GM18505 (cell line): ENCODE measurements around the gene TRUB2.

Source experiments
- ATAC-seq: cut with Tn5 transposase; IDR thresholded peaks from one replicate; pipeline ENCODE4 v1.9.1; 2021; ENCODE audit not compliant: unreplicated experiment
- POLR2A ChIP-seq: IDR thresholded peaks from 4 replicates; pipeline ENCODE4 v1.6.1; 2011; ENCODE audit warnings: borderline replicate concordance; ENCODE audit not compliant: insufficient read depth, insufficient read length; ENCODE audit errors: extremely low read depth

Gene TRUB2

DNA sequence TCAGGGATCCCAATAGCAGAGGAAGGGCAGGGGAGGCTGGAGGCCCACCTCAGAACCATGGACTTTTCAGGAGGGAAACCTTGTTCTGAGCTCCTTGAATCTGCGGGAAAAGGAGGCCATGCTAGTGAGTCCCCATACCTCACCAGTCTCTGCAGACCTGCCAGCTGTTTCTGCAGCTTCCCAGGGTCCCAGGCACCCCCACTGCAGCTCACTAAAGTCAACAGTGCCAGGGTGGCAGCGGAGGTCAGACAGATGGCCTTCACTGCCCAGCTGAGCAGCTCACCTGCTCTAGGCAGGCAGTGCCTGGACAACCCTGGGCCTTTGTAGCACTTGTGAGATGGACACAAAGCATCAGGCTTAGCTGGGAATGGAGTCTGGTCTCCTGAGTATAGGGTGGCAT, 13.7 kb upstream of the TRUB2 start:
- TF ChIP-seq POLR2A = no peak

DNA sequence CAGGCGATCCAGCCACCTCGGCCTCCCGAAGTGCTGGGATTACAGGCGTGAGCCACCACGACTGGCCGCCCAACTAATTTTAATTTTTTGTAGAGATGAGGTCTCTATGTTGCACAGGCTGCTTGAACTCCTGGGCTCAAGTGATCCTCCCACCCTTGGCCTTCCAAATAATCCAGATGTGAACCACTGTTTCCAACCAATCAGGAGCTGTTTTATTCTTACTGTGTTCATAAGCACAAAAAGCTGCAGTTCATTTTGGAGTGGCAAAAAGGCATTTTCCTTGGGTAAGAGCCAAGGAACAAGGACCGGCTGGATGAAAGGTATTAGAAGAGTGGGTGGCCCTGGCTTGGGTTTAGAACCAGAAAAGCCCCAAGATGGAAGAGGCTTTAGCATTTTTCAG, 12.9 kb upstream of the TRUB2 start:
- ATAC-seq = no peak

More for the DNA sequence above, 13.7 kb upstream of the TRUB2 start:
- no peak for ATAC-seq

DNA sequence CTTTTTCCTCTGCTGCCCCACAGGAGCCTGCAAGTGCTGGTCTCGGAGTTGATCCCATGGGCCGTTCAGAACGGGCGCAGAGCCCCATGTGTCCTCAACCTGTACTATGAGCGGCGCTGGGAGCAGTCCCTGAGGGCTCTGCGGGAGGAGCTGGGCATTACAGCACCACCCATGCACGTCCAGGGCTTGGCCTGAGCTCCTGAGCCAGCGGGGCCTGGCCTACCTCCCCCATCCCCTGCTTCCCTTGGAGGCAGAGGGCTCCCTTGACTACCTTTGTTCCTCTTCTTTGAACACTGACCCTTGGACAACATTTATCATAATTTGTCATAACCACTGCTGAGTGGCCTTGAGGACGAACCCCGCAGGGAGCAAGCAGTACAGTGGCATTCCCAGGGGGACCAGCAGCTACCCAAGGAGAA, 11.2 kb upstream of the TRUB2 start:
- TF ChIP-seq POLR2A = no peak
- no peak for ATAC-seq

More for the DNA sequence above, 12.9 kb upstream of the TRUB2 start:
- TF ChIP-seq POLR2A = no peak

DNA sequence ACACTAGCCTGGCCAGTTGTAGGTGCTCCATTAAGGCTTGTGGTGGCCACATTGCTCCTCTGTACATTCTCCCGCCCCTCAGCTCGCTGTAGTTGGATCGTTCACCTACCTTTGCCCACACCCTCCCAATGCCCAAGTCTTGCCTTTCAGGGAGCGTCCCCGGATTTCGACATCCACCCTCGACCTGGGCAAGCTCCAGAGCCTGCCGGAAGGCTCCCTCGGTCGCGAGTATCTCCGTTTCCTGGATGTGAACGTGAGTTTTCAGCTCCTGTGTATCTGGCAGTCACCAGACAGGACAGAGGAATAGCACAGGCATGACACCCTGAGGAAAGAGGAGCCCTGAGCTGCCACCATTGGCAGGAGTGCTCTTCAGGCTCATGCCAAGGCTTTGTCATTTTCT, 3.4 kb upstream of the TRUB2 start:
- TF ChIP-seq POLR2A = no peak
- ATAC-seq = no peak

DNA sequence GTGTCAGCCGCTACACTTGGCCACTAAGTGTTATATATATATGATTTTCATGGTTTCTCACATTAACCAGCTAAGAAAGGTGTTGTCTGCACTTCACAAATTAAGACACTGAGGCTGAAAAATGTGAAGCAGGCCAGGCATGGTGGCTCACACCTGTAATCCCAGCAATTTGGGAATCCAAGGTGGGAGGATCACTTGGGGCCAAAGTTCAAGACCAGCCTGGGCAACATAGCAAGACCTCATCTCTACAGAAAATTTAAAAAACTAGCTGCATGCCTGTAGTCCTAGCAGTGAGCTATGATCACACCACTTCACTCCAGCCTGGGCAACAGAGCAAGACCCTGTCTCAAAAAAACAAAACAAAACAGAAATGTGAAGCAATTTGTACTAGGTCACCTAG, 2.2 kb upstream of the TRUB2 start:
- no peak for ATAC-seq
- no peak for TF ChIP-seq POLR2A

DNA sequence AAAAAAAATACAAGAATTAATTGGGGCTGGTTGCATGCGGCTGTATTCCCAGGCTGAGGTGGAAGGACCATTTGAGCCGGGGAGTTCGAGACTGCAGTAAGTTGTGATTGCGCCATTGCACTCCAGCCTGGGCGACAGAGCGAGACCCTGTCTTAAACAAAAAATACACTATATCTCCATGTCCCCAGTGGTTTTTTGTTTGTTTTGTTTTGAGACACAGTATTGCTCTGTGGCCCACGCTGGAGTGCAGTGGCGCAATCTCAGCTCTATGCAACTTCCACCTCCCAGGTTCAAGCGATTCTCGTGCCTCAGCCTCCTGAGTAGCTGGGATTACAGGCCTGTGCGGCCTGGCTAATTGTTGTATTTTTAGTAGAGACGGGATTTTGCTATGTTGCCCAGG, 1.5 kb upstream of the TRUB2 start:
- ATAC-seq = no peak
- TF ChIP-seq POLR2A = no peak

DNA sequence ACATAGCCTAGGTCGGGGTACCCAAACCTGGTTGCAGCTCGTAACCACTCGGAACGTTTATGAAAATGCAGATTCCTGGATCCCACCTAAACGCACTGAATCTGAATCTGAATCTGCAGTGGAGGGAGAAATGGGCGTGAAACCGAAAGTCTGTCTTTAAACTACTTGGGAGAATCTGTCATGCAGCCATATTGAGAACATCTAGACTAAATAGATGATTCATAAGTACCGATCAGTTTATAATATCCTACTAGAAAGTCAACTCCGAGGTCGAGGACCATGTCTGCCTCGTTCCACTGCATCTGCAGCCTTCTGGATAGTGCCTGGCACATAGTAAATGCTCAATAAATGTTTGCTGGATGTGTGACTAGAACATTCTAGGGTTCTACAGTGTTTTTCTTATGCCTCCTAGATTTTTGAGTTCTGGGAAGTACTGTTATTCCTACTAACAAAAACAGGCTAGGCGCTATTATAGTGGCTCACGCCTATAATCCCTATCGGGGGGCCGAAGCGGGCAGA, 1.0 kb upstream of the TRUB2 start:
- no peak for ATAC-seq

DNA sequence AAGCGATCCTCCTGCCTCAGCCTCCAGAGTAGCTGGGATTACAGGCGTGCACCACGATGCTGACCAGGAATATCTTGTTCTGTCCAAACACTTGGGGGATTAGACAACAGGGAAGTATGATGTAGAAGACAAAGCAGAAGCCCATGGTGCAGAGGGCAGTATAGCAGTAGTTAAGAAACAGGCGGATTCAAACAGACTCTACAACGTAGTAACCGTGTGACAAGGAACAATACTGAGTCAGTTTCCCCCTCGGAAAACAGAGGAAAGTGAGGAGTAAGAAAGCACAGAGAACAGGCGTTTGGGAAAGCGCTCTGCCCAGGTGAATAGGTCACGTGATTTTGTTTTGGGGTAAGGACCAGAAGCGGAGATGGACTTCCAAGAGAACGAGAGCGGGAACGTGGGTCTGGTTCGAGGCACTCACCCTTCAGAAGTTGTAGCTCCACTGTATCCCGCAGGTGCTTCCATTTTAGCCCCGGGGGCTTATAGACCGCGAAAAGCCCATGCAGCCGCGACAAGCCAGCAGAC, 306 bp downstream of the TRUB2 start:
- no peak for TF ChIP-seq POLR2A
- peak; percentile 14 for ATAC-seq

More for the DNA sequence above, 1.0 kb upstream of the TRUB2 start:
- no peak for TF ChIP-seq POLR2A

DNA sequence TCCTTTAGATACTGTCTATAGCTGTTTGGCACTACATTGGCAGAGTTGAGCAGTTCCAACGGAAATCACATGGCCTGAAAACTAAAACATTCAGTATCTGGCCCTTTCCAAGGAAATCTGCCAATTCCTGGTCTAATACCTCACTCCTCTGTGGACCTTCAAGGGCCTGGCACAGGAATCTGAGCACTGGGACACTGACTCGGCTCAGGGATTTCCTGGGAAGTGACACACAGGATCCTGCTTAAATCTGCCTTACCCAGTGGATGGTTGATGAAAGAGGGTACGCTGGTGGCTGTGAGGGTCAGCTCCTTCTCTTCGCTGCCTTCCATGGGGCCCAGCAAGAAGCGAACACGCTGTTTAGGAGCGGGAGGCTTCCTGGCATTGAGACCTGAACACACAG, 904 bp downstream of the TRUB2 start:
- no peak for ATAC-seq

DNA sequence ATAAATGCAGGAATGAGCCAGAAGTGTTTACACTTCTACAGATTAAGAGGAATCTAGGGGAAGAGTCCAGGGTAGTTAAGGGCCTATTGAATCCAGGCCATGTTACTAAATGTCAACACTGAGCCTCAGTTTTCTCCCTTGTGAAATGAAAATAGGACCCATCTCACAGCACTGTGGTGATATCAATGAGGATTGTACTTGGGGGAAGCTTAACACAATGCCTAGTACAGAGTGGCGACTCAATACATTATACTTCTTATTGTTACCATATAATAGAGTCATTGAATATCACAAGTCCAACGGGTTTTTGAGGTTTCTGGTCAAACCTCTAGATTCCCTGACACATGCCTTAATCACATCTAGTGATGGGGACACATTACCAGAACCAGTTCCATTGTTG, 4.6 kb downstream of the TRUB2 start:
- no peak for ATAC-seq
- no peak for TF ChIP-seq POLR2A

More for the DNA sequence above, 904 bp downstream of the TRUB2 start:
- no peak for TF ChIP-seq POLR2A

DNA sequence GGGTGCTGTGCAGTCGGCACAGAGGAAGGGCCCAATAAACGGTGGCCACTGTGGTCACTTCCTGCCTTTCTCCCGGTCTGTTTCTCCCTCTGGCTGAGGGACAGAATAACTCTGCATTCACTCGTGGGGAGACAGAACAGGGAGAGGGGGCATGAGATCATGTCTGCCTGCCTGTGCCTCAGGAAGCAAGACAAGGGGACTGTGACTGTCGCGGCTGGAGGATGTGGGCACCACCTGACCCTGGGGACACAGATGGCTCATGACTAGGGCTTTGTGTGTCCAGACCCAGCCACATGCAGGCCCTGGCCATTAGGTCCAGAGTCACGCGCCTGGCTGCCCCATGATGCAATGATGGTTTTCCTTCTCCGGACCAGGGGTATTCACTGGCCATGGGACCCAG, 5.8 kb downstream of the TRUB2 start:
- no peak for ATAC-seq
- no peak for TF ChIP-seq POLR2A

DNA sequence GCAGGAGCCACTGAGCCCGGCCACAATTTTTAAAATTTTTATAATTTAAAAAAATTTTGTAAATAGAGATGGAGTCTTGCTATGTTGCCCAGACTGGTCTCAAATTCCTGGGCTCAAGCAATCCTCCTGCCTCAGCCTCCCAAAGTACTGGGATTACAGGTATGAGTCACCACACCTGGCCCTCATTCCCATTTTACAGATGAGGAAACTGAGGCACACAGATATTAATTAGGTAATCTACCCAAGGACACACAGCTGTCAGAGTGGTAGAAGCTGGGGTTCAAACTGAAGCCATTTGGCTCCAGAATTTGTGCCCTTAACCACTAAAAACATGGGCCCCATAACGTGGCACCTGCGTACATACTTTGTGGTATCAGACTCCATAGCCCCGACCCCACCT, 7.5 kb downstream of the TRUB2 start:
- no peak for ATAC-seq
- no peak for TF ChIP-seq POLR2A

DNA sequence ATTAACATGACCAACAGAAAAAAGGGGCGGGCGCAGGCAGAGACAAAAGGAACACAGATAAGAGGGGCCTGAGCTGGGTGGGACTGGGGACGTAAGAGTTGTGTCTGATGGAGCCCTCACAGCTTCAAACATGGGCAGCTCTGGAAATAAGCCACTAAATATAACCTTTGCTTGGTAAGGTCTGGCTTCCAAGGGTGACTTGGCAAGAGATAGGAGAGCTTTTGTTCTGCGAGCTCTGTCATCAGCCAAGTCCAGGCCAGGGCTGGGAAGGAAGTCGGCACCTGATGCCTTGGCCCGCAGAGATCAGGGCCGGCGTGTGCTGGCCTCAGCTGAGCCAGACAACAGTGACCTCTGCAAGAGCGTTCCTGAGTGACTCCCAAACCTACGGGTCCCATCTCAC, 11.8 kb downstream of the TRUB2 start:
- TF ChIP-seq POLR2A = no peak
- no peak for ATAC-seq

DNA sequence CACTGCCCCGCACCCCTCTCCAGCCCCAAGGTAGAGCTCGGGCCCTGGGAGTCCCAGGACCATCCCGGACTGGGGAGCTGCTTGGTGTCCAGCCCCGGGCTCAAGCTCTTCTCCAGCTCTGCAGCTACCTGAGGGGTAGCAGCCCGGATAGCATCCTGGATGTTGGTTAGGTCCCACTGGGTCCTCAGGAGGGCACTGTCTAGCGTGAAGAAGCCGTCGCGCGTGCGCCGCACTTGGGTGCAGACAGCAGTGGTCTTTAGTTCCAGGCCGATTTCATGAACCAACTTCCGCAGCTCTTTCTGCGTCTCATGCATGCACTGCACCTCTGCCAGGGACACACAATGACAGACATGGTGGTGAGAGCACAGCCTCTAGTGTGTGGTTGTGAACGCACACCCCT, 12.7 kb downstream of the TRUB2 start:
- ATAC-seq = no peak
- no peak for TF ChIP-seq POLR2A

DNA sequence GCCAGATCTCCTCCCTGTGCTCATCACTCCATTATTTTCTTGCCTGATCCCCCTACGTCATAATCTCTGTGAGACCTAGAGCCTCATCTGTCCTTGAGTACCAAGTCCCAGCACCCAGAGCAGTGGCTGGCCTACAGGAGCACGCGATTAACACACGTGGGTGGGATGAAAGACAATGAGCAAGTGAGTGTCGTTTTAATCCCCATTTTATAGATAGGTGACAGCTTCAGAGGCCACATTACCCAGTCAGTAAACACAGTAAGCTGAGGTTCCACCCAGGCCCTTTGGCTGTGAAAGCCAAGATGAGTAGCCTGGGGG, 17.3 kb downstream of the TRUB2 start:
- ATAC-seq = no peak
- no peak for TF ChIP-seq POLR2A
